A549 (cell line): ENCODE data around the gene TENT5A.

Experiments
- BHLHE40 ChIP-seq: IDR thresholded peaks from 2 replicates; pipeline ENCODE4 v1.6.1; 2012; ENCODE audit warnings: low read depth, low read length, inconsistent platforms
- CEBPB ChIP-seq, 2 experiments: fragments of >200 bp in 1 of 2; sonication (Bioruptor Twin) in 1 of 2; formaldehyde crosslinking in 1 of 2; IDR thresholded peaks; 2 replicates each; pipeline ENCODE4 v1.6.1; 2012 to 2016
- JUNB ChIP-seq: fragments of >200 bp; sonication (Bioruptor Twin); formaldehyde crosslinking; IDR thresholded peaks from 2 replicates; pipeline ENCODE4 v1.6.1; 2016
- POLR2A ChIP-seq: IDR thresholded peaks from 2 replicates; pipeline ENCODE4 v1.6.1; 2012; ENCODE audit warnings: mild to moderate bottlenecking, low read length
- SMC3 ChIP-seq: fragments of >200 bp; sonication (Bioruptor Twin); formaldehyde crosslinking; IDR thresholded peaks from 3 replicates; pipeline ENCODE4 v1.6.1; 2018; ENCODE audit warnings: inconsistent platforms
- TF ChIP-seq, protein P1 (sequence below): fragments of >200 bp; sonication (Bioruptor Twin); formaldehyde crosslinking; IDR thresholded peaks from 3 replicates; pipeline ENCODE4 v1.5.1; 2016

DNA sequence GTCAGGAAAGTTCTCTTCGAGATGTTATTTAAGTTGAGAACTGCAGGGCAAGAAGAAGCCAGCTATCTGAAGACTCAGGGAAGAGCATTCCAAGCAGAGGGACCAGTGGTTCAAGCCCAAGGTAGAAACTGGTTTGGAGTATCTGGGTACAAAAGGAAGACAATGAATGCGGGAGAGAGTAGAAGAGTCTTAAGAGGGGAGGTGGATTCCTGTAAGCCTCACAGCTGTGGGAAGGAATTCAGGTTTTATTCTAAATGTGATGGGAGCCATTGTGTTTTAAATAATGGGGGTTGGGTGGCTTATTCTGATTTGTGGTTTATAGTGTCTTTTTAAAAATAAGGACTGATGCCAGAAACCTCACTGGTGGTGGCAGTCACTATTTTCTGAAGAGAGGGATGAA is 37.6 kb upstream of the TENT5A start:
- TF ChIP-seq, protein P1, sequence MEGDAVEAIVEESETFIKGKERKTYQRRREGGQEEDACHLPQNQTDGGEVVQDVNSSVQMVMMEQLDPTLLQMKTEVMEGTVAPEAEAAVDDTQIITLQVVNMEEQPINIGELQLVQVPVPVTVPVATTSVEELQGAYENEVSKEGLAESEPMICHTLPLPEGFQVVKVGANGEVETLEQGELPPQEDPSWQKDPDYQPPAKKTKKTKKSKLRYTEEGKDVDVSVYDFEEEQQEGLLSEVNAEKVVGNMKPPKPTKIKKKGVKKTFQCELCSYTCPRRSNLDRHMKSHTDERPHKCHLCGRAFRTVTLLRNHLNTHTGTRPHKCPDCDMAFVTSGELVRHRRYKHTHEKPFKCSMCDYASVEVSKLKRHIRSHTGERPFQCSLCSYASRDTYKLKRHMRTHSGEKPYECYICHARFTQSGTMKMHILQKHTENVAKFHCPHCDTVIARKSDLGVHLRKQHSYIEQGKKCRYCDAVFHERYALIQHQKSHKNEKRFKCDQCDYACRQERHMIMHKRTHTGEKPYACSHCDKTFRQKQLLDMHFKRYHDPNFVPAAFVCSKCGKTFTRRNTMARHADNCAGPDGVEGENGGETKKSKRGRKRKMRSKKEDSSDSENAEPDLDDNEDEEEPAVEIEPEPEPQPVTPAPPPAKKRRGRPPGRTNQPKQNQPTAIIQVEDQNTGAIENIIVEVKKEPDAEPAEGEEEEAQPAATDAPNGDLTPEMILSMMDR = no peak
- TF ChIP-seq BHLHE40 (no peak), POLR2A (no peak), CEBPB (IDR thresholded peaks at IDR 0.05) (no peak), SMC3 (no peak), JUNB (no peak)
